Activated CD8-positive, alpha-beta T cell treated with anti-CD3 and anti-CD28 coated beads, Interleukin-2, amount 10 ng/mL, durations not matched to agents 7 days and 5 days (primary cell): ENCODE measurements around the gene EZH1. TPM values are rescaled to one million over a fixed set of nuclear protein-coding genes. Genes with fewer than 3 reads are reported as not detected.

Experiments
- ATAC-seq: fragments of 150-1000 bp; cut with Tn5 transposase; one replicate; pipeline ENCODE4 v1.10.0; 2021; ENCODE audit warnings: moderate library complexity
- CTCF ChIA-PET: fragments of 350-600 bp; sonication (Branson Sonifier 250); formaldehyde crosslinking; loops from one replicate; lab custom pipeline; 2021; ENCODE audit warnings: antibody characterized with exemption; lab: Charles Lee
- POLR2A ChIA-PET: fragments of 350-600 bp; sonication (Branson Sonifier 250); formaldehyde crosslinking; loops from one replicate; lab custom pipeline; 2021; ENCODE audit warnings: antibody characterized with exemption; lab: Charles Lee
- DNase-seq: peaks from one replicate; pipeline ENCODE4 v3.0.0-alpha.2; 2020
- H3K27ac Mint-ChIP-seq: one replicate; pipeline ENCODE4 v1.8.0; 2021; ENCODE audit warnings: mild to moderate bottlenecking, mixed read lengths
- H3K27me3 Mint-ChIP-seq: one replicate; pipeline ENCODE4 v1.8.0; 2021; ENCODE audit warnings: low read depth, mixed read lengths
- H3K36me3 Mint-ChIP-seq: one replicate; pipeline ENCODE4 v1.8.0; 2021; ENCODE audit warnings: low read depth, mixed read lengths
- H3K4me1 Mint-ChIP-seq: one replicate; pipeline ENCODE4 v1.8.0; 2021; ENCODE audit warnings: low read depth, mixed read lengths
- H3K4me3 Mint-ChIP-seq: one replicate; pipeline ENCODE4 v1.8.0; 2021; ENCODE audit warnings: mild to moderate bottlenecking, mixed read lengths
- H3K9me3 Mint-ChIP-seq: one replicate; pipeline ENCODE4 v1.8.0; 2022; ENCODE audit warnings: mixed read lengths; ENCODE audit not compliant: insufficient read depth
- total RNA-seq, 2 experiments: library from RNA; stranded (reverse); gene quantifications; one replicate each; pipeline ENCODE4 v1.2.3, GENCODE V29; 2021

Gene EZH1
- total RNA-seq, 2 experiments from 2014 or later: 32.4 to 37.7 TPM

DNA sequence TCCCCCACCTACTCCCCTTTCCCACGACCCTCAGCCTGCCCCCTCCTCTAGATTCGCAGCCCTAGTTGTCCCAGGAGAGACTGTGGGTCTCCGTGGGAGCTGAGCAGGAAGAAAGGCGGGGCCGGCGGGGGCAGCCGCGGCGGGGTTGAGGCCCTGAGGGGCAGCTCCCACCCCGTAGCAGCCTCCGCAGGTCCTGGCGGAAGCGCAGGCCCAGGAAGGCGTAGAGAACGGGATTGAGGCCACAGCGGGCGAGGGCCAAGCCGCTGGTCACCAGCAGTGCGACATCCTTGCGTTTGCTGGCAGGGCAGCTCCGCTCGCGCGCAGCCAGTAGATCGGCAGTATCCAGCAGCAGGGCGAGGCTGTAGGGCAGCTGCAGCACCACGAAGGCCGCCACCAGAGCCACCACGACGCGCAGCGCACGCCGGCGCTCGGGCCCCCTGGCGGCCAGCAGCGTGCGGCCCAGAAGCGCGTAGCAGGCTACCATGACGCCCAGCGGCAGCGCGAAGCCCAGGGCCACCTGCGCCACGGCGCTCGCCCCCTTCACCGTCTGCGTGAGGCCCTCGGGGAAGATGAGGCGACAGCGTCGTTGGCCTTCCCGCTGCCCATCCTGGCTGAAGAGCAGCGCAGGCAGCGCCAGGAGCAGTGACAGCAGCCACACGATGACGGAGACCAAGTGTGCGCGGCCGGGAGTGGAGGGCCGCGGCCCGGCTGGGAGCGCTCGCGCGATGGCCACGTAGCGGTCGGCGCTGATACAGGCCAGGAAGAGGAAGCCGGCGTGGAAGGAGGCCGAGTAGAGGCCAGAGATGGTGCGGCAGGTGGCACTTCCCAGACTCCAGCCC, 65.1 kb downstream of the EZH1 start:
- POLR2A ChIA-PET: interaction anchor here (0.7 to 4.0 kb wide), 8 partner anchors 70 to 805 kb away, joined by 3 to 17 read pairs (median 4); partner anchors contain the start of genes BECN1, MLX, PSMC3IP and RETREG3
- peak; percentile 80 for DNase-seq
- peak overlapping the region; percentile 82 for H3K4me3 Mint-ChIP-seq
- CTCF ChIA-PET: interaction anchor here (0.9 to 5.9 kb wide), 12 partner anchors 9 to 145 kb away, joined by 3 to 83 read pairs (median 4); partner anchors contain the start of genes BECN1, PSMC3IP, RETREG3 and TUBG1
- H3K36me3 Mint-ChIP-seq: no peaks in the 10 kb centered on the region
- H3K27ac Mint-ChIP-seq: peak overlapping the region; percentile 94
- peak; percentile 65 for ATAC-seq
- peaks cover 52% of the 10 kb centered on the region for H3K27me3 Mint-ChIP-seq
- H3K9me3 Mint-ChIP-seq: no peaks in the 10 kb centered on the region
- peaks cover 65% of the 10 kb centered on the region for H3K4me1 Mint-ChIP-seq

DNA sequence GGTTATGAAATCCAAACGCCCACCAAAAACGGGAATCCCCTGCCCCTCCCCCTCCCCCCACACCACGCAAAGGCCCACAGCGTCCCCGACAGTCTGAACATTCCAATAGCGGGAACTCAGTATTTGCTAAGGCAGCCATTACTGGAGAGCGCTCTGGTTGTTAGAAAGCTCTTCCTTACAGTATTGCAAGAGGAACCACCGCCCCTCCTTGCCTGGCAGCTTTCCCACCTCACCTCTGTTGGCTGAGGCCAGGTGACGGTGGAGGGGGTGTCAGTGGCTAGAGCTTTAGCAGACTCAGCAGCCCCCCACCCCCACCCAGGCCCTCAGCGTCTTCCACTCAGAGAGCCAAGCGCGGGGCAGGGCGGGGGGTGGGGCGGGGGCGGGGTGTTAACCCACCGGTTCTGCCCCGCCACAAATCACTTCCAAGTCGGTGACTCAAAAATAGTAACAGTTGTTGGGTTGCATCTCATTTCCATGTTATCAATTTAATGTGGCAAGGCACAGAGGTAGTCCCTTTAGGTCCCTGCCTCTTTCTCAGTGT, 65.8 kb downstream of the EZH1 start:
- Mint-ChIP-seq H3K27me3 (peaks cover 53% of the 10 kb centered on the region), H3K4me3 (peak overlapping the region; percentile 82), H3K36me3 (no peaks in the 10 kb centered on the region), H3K27ac (peak overlapping the region; percentile 94), H3K4me1 (peaks cover 69% of the 10 kb centered on the region), H3K9me3 (no peaks in the 10 kb centered on the region)
- POLR2A ChIA-PET: interaction anchor here (0.6 to 4.0 kb wide), 8 partner anchors 16 to 319 kb away, joined by 3 to 17 read pairs (median 4); partner anchors contain the start of genes BECN1, MLX, PSMC3IP and RETREG3
- CTCF ChIA-PET: interaction anchor here (0.9 to 5.9 kb wide), 9 partner anchors 9 to 145 kb away, joined by 3 to 83 read pairs (median 5); partner anchors contain the start of genes BECN1, PSMC3IP, RETREG3 and TUBG1
- ATAC-seq: peak; percentile 0
- peak; percentile 48 for DNase-seq

DNA sequence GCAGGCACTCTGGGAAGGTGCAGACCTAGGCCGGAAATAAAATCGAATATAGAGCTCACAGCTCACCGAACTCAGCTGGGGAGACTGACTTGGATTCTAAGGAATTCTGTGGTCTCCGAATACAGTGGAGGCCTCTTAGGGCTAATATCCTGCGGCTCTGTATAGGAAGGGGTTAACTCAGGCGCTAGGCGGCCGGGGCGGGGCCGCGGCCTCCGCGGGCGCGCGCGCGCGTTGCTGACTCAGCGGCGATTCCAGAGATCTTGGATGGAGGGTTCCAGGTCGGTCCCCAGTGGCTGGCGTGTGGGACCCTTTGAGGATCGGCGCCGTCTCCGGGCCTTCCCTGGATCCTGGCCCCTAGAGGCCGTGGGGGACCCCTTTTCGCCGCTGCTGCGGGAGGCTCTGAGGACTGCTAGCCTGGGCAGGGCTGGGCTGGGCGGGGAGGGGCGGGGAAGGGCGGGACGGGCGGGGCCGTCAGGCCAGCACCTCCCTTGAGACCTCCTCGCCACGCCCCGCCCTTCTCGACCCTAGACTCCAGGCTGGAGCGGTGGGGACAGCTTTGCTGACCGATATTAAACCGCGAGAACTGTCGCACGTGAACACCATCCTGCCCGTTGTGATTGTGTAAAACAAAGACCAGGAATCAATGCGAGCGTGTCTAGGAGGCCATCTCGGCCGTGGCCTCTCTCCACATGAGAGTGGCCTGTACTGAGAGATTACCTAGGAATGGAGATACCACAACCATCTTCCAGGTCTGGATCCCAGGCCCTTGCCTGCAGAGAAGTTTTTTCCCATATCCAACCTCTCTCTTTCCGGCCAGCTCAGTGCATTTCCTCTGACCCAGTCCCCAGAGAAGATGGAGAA, 66.7 kb downstream of the EZH1 start:
- ATAC-seq: peak; percentile 34
- Mint-ChIP-seq H3K4me1 (peaks cover 64% of the 10 kb centered on the region), H3K9me3 (no peaks in the 10 kb centered on the region), H3K27ac (peak overlapping the region; percentile 88), H3K27me3 (peaks cover 46% of the 10 kb centered on the region), H3K36me3 (no peaks in the 10 kb centered on the region), H3K4me3 (peak overlapping the region; percentile 82)
- peak; percentile 81 for DNase-seq
- POLR2A ChIA-PET: interaction anchor here (0.6 to 4.0 kb wide), 6 partner anchors 12 to 320 kb away, joined by 3 to 17 read pairs (median 4); partner anchors contain the start of genes BECN1, PSMC3IP and RPL27
- CTCF ChIA-PET: interaction anchor here (1.3 to 5.9 kb wide), 5 partner anchors 8 to 99 kb away, joined by 4 to 83 read pairs (median 22); partner anchors contain the start of genes PSMC3IP, RETREG3 and TUBG1

GRCh38 chr17:42677012-42677857, 67.6 kb downstream of the EZH1 start:
- H3K27me3 Mint-ChIP-seq: peaks cover 44% of the 10 kb centered on the region
- peak; percentile 77 for ATAC-seq
- no peaks in the 10 kb centered on the region for H3K9me3 Mint-ChIP-seq
- no peaks in the 10 kb centered on the region for H3K36me3 Mint-ChIP-seq
- POLR2A ChIA-PET: interaction anchor here (1.8 to 4.0 kb wide), 2 partner anchors 99 to 321 kb away, joined by 4 to 17 read pairs; partner anchors contain the start of genes PSMC3IP and RPL27
- DNase-seq: peak; percentile 100
- peak overlapping the region; percentile 80 for H3K27ac Mint-ChIP-seq
- CTCF ChIA-PET: interaction anchor here (1.0 to 5.9 kb wide), 5 partner anchors 8 to 99 kb away, joined by 3 to 83 read pairs (median 4); partner anchors contain the start of genes PSMC3IP, RETREG3 and TUBG1
- peak overlapping the region; percentile 82 for H3K4me3 Mint-ChIP-seq
- peaks cover 57% of the 10 kb centered on the region for H3K4me1 Mint-ChIP-seq

DNA sequence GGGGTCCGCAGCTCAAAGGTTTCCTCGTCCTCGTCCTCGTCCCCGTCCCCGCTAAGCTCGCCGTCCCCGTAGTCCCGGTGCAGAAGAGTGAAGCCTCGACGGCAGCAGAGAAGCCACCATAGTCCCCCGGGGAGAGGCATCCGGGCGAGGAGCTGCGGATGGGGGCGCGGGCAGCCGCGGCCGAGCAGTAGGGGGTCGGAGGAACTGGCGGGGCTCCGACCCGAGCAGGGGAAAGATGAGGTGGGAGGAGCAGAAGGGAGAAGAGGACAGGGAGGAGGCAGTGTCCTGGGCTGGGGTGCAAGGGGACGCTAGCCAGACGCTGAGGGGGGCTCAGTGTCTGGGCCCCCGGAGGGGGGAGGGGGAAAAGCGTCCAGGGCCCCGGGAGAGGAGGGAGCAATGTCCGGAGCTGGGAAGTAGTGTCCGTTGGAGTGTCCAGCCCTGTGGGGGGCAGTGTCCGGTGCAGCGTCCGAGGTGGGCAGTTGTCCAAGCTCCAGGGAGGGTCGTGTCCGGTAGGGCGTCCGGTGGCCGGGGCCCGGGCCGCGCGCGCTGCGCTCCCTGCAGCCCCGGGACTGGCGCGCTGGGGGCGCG, 68.3 kb downstream of the EZH1 start, which contains the start of gene PLEKHH3:
PLEKHH3 (minus strand) TSS at position 571 of the 588 bp plus-strand sequence; CDS start at position 140, 431 bp downstream.
- peaks cover 53% of the 10 kb centered on the region for H3K4me1 Mint-ChIP-seq
- ATAC-seq (no peak), DNase-seq (no peak)
- no peaks in the 10 kb centered on the region for H3K36me3 Mint-ChIP-seq
- peak within 1 kb of the TSS; percentile 80 for H3K27ac Mint-ChIP-seq
- H3K9me3 Mint-ChIP-seq: no peaks in the 10 kb centered on the region
- ChIA-PET POLR2A (no interaction called here), CTCF (interaction anchor here (1.0 to 5.9 kb wide), 4 partner anchors 9 to 98 kb away, joined by 3 to 83 read pairs (median 4); partner anchors contain the start of genes PSMC3IP and TUBG1)
- H3K4me3 Mint-ChIP-seq: peak within 1 kb of the TSS; percentile 82
- peaks cover 43% of the 10 kb centered on the region for H3K27me3 Mint-ChIP-seq

DNA sequence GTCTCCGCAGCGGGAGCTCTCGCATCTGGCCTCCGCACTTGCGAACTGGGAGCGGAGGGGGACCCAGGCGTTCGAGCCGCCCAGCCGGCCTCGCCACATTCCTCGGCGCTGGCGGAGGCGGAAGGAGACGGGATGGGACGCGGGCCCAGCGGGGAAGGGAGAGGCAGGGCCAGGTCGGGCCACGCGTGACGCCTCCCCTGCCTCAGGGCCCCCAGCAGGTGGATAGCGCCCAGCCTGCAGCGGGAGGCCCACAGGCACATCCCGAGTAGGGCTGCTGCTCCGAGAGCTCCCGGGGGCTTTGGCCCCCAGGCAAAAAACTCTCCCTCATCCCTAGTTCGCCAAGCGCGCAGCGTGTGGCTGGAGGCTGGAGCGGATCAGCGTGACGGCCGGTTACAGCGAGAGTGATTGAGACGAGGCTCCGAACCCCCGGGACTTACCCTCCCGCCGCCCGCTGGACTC, 68.8 kb downstream of the EZH1 start:
- ChIA-PET POLR2A (no interaction called here), CTCF (interaction anchor here (1.2 to 5.9 kb wide), 3 partner anchors 9 to 97 kb away, joined by 3 to 83 read pairs (median 4); partner anchors contain the start of genes PSMC3IP and TUBG1)
- ATAC-seq (no peak), DNase-seq (no peak)
- H3K4me3 Mint-ChIP-seq: peak overlapping the region; percentile 69
- H3K4me1 Mint-ChIP-seq: peaks cover 53% of the 10 kb centered on the region
- no peaks in the 10 kb centered on the region for H3K9me3 Mint-ChIP-seq
- H3K36me3 Mint-ChIP-seq: no peaks in the 10 kb centered on the region
- peak overlapping the region; percentile 39 for H3K27ac Mint-ChIP-seq
- H3K27me3 Mint-ChIP-seq: peaks cover 43% of the 10 kb centered on the region

- Mint-ChIP-seq H3K4me3 (no peak overlapping the region), H3K4me1 (peaks cover 55% of the 10 kb centered on the region), H3K36me3 (no peaks in the 10 kb centered on the region), H3K9me3 (no peaks in the 10 kb centered on the region), H3K27me3 (peaks cover 44% of the 10 kb centered on the region), H3K27ac (no peak overlapping the region)
- no peak for DNase-seq
- ChIA-PET CTCF (interaction anchor here (1.2 to 5.9 kb wide), 4 partner anchors 10 to 97 kb away, joined by 3 to 83 read pairs (median 6); partner anchors contain the start of genes PSMC3IP and TUBG1), POLR2A (no interaction called here)
- ATAC-seq: no peak
Observed at GRCh38 chr17:42675348-42675964, 69.4 kb downstream of the EZH1 start.

DNA sequence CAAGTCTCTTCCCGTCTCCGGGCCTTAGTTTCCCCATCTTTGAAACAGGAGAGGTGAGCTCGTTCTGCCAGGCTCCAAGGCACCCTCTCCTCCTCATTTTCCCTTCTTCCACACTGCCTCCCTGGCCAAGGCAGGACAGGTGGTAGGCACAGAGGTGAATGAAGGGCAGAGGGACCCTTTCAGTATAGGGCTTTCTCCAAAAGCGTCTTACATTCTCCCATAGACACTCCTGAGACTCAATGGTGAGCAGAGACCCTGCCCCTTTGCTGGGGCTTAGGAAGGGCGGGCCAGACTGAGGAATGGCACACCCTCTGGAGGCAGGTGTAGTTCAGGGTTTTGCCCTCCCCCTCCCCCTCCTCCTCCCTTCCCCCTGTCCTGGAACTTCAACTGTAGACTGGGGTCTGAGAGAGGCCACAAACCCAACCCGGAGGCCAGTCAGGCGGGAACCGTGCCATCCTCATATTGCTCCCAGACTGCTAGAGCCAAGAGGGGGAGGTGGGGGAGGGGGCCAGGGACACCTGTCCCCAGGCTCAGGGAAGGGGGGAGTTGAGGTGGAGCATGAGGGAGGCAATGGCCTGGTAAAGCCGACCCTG, 70.0 kb downstream of the EZH1 start:
- Mint-ChIP-seq H3K4me1 (peaks cover 54% of the 10 kb centered on the region), H3K36me3 (no peaks in the 10 kb centered on the region), H3K27me3 (peaks cover 46% of the 10 kb centered on the region), H3K4me3 (no peak overlapping the region), H3K27ac (no peak overlapping the region), H3K9me3 (no peaks in the 10 kb centered on the region)
- ATAC-seq (no peak), DNase-seq (no peak)
- ChIA-PET POLR2A (no interaction called here), CTCF (interaction anchor here (0.6 to 2.0 kb wide), 3 partner anchors 14 to 97 kb away, joined by 3 to 7 read pairs (median 6); partner anchors contain the start of gene PSMC3IP)
